ENCODE data around the gene MINAR1.

DNA sequence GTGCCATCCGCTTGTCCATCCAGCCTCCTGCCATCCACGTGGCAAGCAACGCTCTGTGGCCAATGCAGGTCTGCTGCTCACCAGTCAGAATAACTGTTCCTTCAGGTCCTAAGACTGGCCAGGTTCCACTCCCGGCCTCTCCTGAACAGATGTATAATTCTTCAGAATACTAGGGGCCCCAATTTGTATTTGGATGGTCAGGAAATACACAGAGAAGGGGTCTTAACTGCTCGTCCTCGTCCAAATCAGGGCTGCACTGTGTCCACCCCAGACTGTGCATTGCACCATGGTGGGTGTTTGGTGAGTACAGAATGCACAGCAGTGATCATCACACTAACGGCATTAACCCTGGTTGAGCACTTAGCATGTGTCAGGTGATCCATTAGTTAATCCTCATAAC is 46.0 kb downstream of the MINAR1 start:
- no peak for TF ChIP-seq POLR2A (IDR thresholded peaks at IDR 0.05)
- TF ChIP-seq CTCF (IDR thresholded peaks at IDR 0.05), result no peak
- no peak for TF ChIP-seq POLR2AphosphoS5 (IDR thresholded peaks at IDR 0.05)
- TF ChIP-seq EP300 (IDR thresholded peaks at IDR 0.05), result no peak

Data from gastroesophageal sphincter (tissue), 3 donors.